ENCODE results near the gene ERBB3. TPM values are rescaled to one million over a fixed set of nuclear protein-coding genes. Genes with fewer than 3 reads are reported as not detected.

ERBB3 gene
- total RNA-seq, 1 experiment from 2014 or later: 56.5 TPM

GRCh38 chr12:56151672-56152131 is 71.7 kb downstream of the ERBB3 start:
- peak; percentile 83 for DNase-seq
- Histone ChIP-seq H3K27ac (ENCODE audit: insufficient read length, low read depth, low read length) (no peak overlapping the region), H3K14ac (ENCODE audit: insufficient read depth, low read length) (peak overlapping the region; percentile 49; the same call in 1 of the 2 replicates), H2BK5ac (ENCODE audit: insufficient read length, low read length) (no peak overlapping the region), H3K4me2 (ENCODE audit: insufficient read depth, insufficient read length, low read length) (peak overlapping the region; percentile 83), H2AK5ac (ENCODE audit: insufficient read length, low read length) (no peak overlapping the region), H2AFZ (ENCODE audit: low read length) (no peak overlapping the region), H4K20me1 (ENCODE audit: control insufficient read depth, insufficient read depth, insufficient read length) (no peaks in the 10 kb centered on the region), H3K4me1 (ENCODE audit: insufficient read depth, low read length) (0 out of 2 replicates have a peak, but pooled peaks cover 2% of the 10 kb centered on the region), H3K23me2 (ENCODE audit: insufficient read length, low read depth, low read length, poor library complexity, severe bottlenecking) (peaks cover 10% of the 10 kb centered on the region), H3K9ac (ENCODE audit: extremely low read depth, insufficient read length, low read length) (peak overlapping the region; percentile 69), H3K79me2 (ENCODE audit: insufficient read depth, low read length) (no peaks in the 10 kb centered on the region; the same call in 1 of the 2 replicates), H4K8ac (replicated peaks; ENCODE audit: insufficient read length, low read depth, low read length) (no peak overlapping the region), H2BK12ac (ENCODE audit: insufficient read length, low read depth, low read length) (no peak overlapping the region), H3K56ac (ENCODE audit: insufficient read length, low read depth, low read length) (no peak overlapping the region), H3K18ac (ENCODE audit: insufficient read length, low read depth, low read length) (no peak overlapping the region), H3K9me3 (ENCODE audit: control insufficient read depth, low read depth, low read length) (no peaks in the 10 kb centered on the region), H3T11ph (ENCODE audit: low read length) (no peak overlapping the region), H2BK15ac (ENCODE audit: low read depth, low read length) (no peak overlapping the region), H4K5ac (ENCODE audit: insufficient read length, low read depth, low read length) (no peak overlapping the region), H3K23ac (ENCODE audit: insufficient read length, low read depth, low read length) (no peak overlapping the region), H3K27me3 (ENCODE audit: insufficient read depth, low read length) (no peaks in the 10 kb centered on the region), H4K91ac (ENCODE audit: insufficient read length, low read depth, low read length) (no peak overlapping the region), H3K4ac (ENCODE audit: low read depth, low read length) (no peak overlapping the region; the same call in 1 of the 2 replicates), H2BK20ac (ENCODE audit: low read depth, low read length, poor library complexity, severe bottlenecking) (no peak overlapping the region), H3K79me1 (ENCODE audit: insufficient read depth, low read depth, low read length, poor library complexity, severe bottlenecking) (no peaks in the 10 kb centered on the region), H2BK120ac (ENCODE audit: low read depth, low read length, poor library complexity, severe bottlenecking) (peak overlapping the region; percentile 63)
- WGBS (ENCODE audit: extremely low coverage, insufficient read length, low lambda C conversion rate): no CpG with 5 or more reads among the region's 12 CpGs
- Mint-ChIP-seq H3K4me3 (peak overlapping the region; percentile 90 to 95), H3K4me1 (peaks cover 22 to 27% of the 10 kb centered on the region in 2 experiments), H3K9me3 (no peaks in the 10 kb centered on the region; a peak in 1 of 5 replicates), H3K36me3 (ENCODE audit: insufficient read depth in 1 of 3, low read depth in 3 of 3) (peaks cover 15 to 27% (median 22%) of the 10 kb centered on the region in 3 experiments; a peak in 6 of 7 replicates), H3K27ac (peak overlapping the region; percentile 94 to 99 (median 94); a peak in 6 of 7 replicates), H3K27me3 (ENCODE audit: low read depth) (no peaks in the 10 kb centered on the region)
- TF ChIP-seq CTCF (conservative IDR thresholded peaks at IDR 0.05): peak; percentile 66
